HG02642 (cell line): Measurements from ENCODE around the gene ABI2.
"Not testable (repeated sequence)": the region's sequence is repeated elsewhere in the genome, so short reads cannot be mapped to it uniquely, and the experiment has no call there.

Experiments used
- ATAC-seq: cut with Tn5 transposase; IDR thresholded peaks from one replicate; pipeline ENCODE4 v1.9.1; 2021; ENCODE audit warnings: mild to moderate bottlenecking; ENCODE audit not compliant: unreplicated experiment, poor library complexity

The ABI2 gene

DNA sequence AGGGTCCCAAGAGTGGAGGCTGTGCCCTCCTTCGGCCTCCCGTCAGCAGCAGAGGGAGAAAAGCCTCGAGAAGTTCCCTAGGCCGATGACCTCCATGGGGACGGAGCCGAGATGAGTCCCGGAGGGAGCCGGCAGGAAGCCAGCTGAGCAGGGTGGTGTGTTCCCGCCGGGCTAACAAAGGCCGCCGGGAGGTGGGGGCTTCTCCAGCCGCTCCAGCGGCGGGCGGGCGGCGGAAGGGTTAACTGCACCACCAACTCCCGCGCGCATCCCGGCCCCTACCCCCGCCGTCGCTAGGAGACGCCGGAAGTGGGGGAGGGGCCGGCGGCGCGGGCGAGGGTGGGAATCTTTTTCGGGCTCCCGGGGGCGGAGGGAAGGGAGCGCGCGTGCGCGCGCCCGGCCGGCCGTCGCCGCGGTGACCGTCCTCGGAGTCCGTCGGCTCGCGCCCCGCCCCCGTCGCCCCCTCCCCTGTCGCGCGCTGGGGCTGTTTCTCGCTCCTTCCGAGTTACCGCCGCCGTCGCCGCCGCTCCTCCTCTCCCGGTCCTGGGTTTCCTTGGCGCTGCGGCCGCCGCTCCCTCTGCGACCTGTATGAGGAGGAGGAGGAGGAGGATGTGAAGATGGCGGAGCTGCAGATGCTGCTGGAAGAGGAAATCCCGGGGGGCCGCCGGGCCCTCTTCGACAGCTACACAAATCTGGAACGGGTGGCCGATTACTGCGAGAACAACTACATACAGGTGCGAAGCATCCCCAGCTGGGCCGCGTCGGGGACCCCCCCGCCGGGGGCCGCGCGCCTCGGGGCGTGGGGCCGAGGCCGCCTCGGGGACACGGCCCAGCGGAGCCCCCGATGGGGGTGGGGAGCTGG lies at the start of gene ABI2:
ABI2 (plus strand) TSS at position 494 of the 859 bp plus-strand sequence; CDS start at position 615, 121 bp downstream.
- ATAC-seq: peak; percentile 70

DNA sequence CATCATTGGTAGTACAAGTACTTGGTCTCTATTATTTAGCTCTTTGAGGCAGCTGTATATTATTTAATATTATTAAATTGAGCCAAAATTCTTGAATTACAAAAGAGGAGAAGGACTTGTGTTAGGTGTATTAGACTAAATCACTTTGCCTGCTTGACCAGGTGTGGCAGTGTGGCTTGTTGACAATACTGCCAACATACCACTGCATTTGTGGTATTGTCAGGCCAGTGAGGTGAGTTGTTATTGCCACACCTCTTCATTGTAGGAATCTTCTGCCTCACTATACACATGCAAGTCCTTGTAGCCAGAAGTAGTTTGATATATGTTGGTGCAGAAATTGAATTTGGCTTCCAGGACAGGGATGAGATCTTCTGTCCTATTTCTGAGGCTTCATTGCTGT lies 48.9 kb upstream of the ABI2 start:
- ATAC-seq: no peak

DNA sequence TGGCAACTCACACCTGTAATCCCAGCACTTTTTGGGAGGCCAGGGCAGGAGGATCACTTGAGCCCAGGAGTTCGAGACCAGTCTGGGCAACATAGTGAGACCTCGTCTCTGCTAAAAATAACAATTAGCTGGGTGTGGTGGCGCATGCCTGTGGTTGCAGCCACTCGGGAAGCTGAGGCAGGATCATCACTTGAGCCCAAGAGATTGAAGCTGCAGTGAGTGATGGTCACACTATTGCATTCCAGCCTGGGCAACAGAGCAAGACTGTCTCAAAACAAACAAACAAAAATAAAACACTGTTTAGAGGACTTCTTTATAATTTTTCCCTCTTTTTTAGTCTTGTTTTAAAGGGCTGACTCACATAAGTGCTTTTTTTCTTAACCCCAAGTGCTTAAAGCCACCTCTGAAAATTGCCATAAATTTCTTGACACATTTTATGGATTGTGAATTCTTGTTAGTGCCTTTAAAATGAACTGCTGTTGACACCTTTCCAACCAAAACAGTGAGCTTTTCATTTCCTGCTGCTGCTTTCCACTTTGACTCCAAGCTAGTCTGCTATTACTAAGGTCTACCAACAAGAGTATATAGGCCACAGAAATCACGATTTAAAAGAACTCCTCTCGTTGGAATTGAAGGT lies 47.6 kb upstream of the ABI2 start:
- no peak for ATAC-seq

- ATAC-seq: no peak
Observed at GRCh38 chr2:203282101-203282500, 46.1 kb upstream of the ABI2 start.

DNA sequence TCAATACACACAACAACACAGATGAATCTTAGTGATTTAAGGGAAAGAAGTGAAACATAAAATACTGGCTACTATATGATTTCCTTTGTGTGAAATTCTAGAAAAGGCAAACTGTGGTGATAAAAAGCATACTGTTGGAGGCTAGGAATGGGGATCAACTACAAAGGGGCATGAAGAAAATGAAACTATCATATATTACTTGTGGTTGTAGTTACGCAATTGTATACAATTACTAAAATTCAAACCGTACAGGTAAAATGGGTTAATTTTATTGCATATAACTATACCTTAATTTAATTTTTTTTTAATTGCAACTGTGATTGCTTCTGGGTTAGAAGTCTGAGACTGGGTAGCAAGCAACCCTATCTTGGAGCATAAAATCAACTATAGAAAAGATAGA lies 41.7 kb upstream of the ABI2 start:
- ATAC-seq: no peak

GRCh38 chr2:203301667-203302066 lies 26.5 kb upstream of the ABI2 start:
- ATAC-seq: no peak

DNA sequence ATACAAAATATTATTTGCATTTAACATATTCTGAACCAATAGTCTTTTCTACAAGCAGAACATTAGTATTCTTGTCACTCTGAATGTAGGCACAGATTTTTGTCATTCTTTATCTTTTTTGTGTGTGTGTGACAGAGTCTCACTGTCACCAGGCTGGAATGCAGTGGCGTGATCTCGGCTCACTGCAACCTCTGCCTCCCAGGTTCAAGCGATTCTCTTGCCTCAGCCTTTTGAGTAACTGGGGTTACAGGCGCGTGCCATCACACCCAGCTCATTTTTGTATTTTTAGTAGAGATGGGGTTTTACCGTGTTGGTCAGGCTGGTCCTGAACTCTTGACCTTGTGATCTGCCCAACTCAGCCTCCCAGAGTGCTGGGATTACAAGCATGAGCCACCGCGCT lies 25.6 kb upstream of the ABI2 start:
- ATAC-seq: not testable (repeated sequence)

- no peak for ATAC-seq
Observed at GRCh38 chr2:203310688-203311436, 17.3 kb upstream of the ABI2 start.

- ATAC-seq: no peak
Observed at GRCh38 chr2:203326356-203326755, 1.8 kb upstream of the ABI2 start.

GRCh38 chr2:203327582-203327900 lies 653 bp upstream of the ABI2 start:
- no peak for ATAC-seq

- ATAC-seq: peak; percentile 71
Observed at GRCh38 chr2:203328760-203329540, 756 bp downstream of the ABI2 start.

DNA sequence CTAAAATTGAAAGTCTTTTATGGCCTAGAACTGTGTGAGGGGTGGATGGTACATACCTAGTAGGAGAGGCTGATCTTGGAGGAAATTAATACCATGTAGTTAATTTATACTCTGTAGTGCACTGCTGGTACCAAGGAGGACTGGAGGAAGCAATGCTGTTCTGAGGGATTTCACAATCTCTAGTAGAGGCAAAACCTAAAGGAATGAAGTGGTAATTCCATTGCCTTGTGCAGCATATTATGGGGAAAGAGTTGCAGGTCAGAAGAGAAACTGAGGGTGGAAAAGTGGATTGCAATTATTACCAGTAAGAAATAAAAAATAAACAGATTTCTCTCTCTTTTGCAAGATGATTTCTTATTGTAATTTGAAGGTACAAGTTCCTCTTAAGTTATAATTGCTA lies 2.2 kb downstream of the ABI2 start:
- no peak for ATAC-seq

- no peak for ATAC-seq
Observed at GRCh38 chr2:203338322-203338721, 10.1 kb downstream of the ABI2 start.

DNA sequence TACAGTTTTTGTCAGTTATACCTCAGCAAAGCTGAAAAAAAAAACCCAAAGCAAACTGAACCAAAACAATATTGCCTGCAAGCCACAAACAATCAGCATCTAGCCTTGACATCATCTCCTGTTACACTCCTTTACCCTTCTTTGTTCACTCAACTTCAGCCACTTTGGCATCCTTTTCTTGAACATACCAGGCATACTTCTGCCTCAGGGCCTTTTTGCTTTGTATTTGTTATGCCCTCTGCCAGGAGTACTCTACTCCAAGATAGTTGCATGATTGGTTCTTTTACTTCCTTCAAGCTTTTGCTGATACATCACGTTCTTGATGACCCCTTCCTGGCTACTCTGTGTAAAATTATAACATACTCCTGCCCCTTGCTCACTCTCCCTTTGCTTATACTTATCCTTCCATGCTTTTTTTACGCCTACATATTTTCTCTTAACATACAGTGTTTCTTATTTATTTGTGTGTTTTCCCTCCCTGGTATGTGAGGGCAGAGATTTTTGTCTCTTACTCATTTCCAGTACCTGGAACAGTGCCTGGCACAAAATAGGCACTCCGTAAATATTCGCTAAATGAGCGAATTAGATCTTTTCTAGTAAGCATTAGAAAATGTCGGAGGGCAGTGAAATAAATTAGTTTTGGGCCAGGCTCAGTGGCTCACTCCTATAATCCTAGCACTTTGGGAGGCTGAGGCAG lies 12.7 kb downstream of the ABI2 start:
- ATAC-seq: no peak

DNA sequence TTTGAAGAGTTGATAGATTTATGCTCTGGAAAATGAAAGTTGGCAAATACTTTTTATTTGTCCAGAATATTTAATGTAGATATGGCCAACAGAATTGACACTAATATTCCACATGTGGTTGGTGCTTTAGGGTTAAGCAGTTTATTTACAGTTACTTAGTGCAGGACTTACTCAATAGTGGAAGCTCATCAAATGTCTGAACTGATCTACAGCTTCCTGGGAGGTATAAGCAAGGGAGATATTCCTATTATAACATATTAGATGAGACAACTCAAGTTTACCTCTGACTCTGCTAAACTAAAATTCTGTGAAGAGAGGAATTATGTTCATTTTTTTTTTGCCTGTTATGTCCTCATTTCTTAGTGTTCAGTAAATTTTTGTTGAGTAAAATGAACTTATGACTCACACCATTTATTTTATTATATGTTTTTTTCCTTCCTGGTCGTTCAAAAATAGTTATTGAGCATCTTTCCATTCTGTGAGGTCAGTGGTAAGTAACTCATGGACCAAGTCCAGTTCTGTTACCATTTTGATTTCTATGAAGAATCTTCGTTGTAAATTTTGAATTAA lies 13.6 kb downstream of the ABI2 start:
- ATAC-seq: no peak

- ATAC-seq: not testable (repeated sequence)
Observed at GRCh38 chr2:203342374-203342773, 14.2 kb downstream of the ABI2 start.

GRCh38 chr2:203344667-203345066 lies 16.5 kb downstream of the ABI2 start:
- no peak for ATAC-seq

GRCh38 chr2:203346612-203347011 lies 18.4 kb downstream of the ABI2 start:
- no peak for ATAC-seq

- ATAC-seq: no peak
Observed at GRCh38 chr2:203347375-203347774, 19.2 kb downstream of the ABI2 start.
